Measurements from ENCODE around the gene CD27.
"Not testable (repeated sequence)": the region's sequence is repeated elsewhere in the genome, so short reads cannot be mapped to it uniquely, and the experiment has no call there.

The CD27 gene

GRCh38 chr12:6461401-6462233 is 16.9 kb downstream of the CD27 start:
- DNase-seq: peak; percentile 91

- DNase-seq: peak; percentile 86
These were observed 17.7 kb downstream of the CD27 start for GRCh38 chr12:6462234-6462995.

- no peak for DNase-seq
These were observed 18.5 kb downstream of the CD27 start for GRCh38 chr12:6463216-6463615.

GRCh38 chr12:6463858-6464257 is 19.1 kb downstream of the CD27 start:
- DNase-seq: no peak

DNA sequence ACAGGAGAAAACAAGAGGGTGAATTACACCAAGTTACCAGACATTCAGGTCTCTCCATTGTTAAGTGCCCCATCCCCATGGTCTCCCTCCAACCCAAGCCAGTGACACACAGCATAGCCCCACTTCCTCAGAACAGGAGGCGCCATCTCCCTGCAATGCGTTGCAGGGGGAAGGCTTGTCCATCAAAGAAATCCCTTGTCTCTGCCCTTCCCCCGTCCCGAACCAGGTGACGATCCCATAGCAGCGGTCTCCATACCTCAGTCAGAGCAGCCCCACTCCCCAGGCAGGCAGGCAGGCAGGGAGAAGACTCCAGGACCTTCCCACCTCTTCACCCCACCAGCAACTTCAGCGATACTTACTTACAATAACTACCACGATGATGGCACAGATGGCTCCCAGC is 19.8 kb downstream of the CD27 start:
- no peak for DNase-seq

GRCh38 chr12:6465467-6466183 is 20.9 kb downstream of the CD27 start:
- DNase-seq: peak; percentile 82

DNA sequence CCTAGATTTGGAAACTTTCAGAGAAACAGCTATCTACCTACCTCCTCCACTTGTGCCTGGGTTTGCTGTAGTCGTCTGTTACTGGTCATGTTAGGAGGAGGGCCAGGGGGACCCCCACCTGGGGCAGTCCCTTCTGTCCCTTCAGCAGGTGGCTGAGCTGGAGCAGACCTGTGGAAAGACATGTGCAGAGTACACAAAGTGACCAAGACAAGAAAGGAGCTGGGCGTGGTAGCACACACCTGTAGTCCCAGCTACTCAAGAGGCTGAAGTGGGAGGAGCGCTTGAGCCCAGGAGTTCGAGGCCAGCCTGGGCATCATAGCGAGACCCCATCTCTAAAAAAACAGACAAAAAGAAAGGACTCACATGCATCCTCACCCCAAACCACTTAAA is 21.4 kb downstream of the CD27 start:
- DNase-seq: no peak

GRCh38 chr12:6466751-6467150 is 22.0 kb downstream of the CD27 start:
- not testable (repeated sequence) for DNase-seq

DNA sequence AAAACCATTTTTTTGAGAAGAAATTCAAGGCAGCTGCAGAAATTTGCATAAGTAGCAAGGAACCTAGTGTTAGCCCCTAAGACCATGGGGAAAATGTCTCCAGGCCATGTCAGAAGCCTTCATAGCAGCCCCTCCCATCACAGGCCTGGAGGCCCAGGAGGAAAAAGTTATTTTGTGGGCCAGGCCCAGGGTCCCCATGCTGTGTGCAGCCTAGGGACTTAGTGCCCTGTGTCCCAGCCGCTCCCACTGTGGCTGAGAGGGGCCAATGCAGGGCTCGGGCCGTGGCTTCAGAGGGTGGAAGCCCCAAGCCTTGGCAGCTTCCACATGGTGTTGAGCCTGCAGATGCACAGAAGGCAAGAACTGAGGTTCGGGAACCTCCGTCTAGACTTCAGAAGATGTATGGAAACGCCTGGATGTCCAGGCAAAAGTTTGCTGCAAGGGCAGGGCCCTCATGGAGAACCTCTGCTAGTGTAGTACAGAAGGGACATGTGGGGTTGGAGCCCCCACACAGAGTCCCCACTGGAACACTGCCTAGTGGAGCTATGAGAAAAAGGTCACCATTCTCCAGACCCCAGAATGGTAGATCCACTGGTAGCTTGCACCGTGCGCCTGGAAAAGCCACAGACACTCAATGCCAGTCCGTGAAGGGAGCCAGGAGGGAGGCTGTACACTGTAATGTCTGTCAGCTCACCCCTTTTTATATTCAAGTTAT is 23.0 kb downstream of the CD27 start:
- DNase-seq: not testable (repeated sequence)

DNA sequence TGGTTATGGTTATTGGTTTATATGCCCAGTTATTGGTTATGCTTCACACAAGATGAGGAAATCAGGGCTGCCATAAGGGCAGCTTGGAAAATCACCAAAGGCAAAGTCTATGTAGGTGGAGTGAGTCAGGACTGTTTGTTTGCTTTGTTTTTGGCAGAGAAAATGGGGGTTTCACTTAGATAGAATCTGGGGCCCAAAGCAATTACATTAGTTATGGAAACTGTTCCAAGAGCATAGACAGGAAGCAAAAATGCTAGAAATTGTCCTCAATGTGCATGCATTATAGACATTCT is 23.5 kb downstream of the CD27 start:
- DNase-seq: no peak

DNA sequence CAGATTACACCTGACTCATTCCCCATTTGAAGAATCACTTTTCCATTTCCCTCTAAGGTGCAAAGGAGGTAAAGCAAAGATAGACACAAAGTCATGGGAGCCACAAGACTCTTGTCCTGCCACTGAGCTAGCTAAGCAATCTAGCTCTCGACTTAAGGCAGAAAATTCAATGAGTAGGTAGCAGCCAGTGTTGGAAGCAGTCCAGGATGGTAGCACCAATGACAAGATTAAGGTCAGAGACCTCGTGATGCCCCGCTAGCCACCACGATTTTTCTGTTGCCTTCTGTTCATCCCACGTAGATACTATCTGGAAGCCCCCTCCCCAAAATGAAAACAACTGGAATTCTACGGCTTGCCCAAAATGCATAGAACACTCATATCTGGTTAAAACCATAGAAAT is 24.3 kb downstream of the CD27 start:
- DNase-seq: no peak

GRCh38 chr12:6469609-6470374 is 25.0 kb downstream of the CD27 start:
- no peak for DNase-seq

DNA sequence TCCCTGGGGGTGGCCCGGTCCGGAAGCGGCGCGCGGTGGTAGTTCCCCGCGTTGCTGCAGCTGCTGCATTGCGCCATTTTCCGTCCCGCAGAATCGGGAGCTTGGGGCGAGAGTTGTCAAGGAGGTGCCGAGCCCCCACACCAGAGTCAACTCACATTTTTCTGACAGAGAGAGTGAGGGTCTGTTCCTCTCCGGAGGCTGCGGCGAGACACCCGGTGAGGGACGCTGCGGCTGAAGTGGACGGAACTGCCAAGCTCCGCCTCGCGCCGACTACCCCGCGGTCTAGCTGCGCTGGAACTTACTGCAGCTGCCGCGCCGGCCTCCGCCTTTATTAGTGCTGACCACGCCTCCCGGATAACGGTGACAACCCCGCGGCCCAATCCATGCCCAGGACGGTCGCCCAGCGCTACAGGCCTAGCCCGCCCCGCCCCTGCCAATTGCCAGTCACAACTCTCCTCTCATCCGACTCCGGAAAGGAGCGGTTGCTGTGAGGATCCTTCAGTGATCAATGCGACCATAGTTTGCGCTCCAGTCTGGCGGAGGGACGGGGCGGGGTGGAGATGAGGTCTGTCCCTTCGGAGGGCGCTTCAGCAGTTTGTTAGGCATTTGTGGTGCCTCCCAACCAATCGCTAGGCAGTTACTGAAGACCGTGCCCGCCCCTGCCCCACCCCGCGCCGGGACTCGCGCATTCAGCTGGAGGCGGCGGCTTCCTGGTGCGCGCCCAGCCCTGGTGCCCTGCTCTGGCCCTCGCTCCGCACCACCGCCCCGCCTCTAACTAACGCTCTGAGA is 25.8 kb downstream of the CD27 start, which contains the start of gene VAMP1:
Gene VAMP1 (minus strand): TSS at position 303 of the 789 bp plus-strand sequence. CDS start 146 bp downstream, at position 157.
- peak; percentile 96 for DNase-seq

DNA sequence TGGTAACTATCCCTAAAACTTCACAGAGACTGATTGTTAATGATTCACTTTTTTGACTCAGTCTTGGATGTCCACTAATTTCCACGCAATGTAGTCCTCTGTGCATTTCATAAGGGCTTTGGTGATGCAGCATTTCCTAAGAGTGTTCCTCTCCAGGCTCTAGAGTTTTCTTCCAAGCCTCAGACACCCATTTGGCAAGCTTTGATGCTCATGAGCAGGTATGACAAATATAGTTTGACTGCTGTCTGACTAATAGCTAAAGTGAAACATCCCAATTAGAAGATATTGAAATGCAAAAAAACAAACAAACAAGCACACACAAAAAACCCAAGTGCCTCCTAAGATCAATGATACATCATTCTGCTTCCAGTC is 27.2 kb downstream of the CD27 start:
- DNase-seq: peak; percentile 73

GRCh38 chr12:6472491-6472890 is 27.7 kb downstream of the CD27 start:
- no peak for DNase-seq

GRCh38 chr12:6475233-6475975 is 30.6 kb downstream of the CD27 start:
- DNase-seq: not testable (repeated sequence)

- DNase-seq: no peak
These were observed 31.7 kb downstream of the CD27 start for GRCh38 chr12:6476489-6476888.

DNA sequence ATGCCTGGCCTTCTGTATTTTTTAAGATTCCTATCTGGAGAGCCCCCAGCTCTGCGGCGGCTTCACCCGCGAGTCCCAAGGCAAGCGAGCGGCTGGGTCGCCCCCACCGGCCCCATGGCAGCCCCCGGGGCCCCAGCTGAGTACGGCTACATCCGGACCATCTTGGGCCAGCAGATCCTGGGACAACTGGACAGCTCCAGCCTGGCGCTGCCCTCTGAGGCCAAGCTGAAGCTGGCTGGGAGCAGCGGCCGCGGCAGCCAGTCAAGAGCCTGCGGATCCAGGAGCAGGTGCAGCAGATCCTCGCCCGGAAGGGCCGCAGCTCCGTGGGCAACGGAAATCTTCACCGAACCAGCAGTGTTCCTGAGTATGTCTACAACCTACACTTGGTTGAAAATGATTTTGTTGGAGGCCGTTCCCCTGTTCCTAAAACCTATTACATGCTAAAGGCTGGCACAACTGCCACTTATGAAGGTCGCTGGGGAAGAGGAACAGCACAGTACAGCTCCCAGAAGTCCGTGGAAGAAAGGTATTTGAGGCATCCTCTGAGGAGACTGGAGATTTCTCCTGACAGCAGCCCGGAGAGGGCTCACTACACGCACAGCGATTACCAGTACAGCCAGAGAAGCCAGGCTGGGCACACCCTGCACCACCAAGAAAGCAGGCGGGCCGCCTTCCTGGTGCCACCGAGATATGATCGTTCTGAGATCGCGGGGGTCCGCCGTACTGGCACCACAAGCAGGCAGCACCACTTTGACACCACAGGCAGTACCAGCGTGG is 33.0 kb downstream of the CD27 start:
- not testable (repeated sequence) for DNase-seq

DNA sequence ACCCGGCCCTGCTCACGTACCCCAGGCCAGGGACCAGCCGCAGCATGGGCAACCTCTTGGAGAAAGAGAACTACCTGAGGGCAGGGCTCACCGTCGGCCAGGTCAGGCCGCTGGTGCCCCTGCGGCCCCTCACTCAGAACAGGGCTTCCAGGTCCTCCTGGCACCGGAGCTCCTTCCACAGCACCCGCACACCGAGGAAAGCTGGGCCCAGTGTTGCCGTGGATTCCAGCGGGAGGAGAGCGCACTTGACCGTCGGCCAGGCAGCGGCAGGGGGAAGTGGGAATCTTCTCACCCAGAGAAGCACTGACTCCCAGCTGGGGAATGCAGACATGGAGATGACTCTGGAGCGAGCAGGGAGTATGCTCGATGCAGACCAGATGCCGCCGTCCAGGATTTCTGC is 33.7 kb downstream of the CD27 start:
- DNase-seq: no peak

- DNase-seq: no peak
These were observed 43.5 kb downstream of the CD27 start for GRCh38 chr12:6488240-6488639.

All from suppressor macrophage treated with lipopolysaccharide for 4 hours (primary cell).